ENCODE results near the gene CAPRIN1.

DNA sequence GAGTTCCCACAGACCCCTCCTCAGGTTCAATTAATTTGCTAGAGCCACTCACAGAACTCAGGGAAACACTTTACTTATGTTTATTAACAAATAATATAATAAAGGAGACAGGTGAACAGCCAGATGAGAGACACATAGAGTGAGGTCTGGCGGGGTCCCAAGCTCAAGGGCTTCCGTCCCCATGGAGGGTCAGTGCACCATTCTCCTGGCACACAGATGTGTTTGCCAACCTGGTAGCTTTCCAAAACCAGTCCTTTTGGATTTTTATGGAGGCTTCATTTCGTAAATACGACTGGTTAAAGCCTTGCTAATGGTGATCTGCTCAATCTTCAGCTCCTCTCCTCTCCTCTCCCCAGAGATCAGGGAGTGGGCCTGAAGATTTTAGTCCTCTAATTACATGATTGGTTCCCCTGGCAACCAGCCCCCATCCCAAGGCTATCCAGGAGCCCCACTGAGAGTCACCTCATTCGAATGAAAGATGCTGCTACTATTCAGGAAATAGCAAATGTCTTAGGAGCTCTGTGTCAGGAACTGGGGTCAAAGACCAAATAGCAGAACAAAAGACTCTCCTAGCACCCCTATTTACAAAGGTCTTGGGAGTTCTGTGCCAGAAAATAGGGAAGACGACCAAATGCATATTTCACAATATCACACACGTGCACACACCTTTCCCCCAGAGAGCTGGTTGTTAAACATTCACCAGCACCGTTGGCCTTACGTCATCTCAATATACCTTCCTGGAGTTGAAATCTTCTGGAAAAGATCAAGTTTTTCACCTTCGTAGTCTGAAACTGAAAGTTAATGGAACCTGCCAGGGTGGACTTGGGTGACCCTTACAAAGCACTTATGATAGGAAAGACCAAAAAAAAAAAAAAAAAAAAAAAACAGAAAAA is 23.8 kb upstream of the CAPRIN1 start:
- TF ChIP-seq, protein P1, sequence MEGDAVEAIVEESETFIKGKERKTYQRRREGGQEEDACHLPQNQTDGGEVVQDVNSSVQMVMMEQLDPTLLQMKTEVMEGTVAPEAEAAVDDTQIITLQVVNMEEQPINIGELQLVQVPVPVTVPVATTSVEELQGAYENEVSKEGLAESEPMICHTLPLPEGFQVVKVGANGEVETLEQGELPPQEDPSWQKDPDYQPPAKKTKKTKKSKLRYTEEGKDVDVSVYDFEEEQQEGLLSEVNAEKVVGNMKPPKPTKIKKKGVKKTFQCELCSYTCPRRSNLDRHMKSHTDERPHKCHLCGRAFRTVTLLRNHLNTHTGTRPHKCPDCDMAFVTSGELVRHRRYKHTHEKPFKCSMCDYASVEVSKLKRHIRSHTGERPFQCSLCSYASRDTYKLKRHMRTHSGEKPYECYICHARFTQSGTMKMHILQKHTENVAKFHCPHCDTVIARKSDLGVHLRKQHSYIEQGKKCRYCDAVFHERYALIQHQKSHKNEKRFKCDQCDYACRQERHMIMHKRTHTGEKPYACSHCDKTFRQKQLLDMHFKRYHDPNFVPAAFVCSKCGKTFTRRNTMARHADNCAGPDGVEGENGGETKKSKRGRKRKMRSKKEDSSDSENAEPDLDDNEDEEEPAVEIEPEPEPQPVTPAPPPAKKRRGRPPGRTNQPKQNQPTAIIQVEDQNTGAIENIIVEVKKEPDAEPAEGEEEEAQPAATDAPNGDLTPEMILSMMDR (IDR thresholded peaks at IDR 0.05) = no peak
- no peak for TF ChIP-seq POLR2A (IDR thresholded peaks at IDR 0.05)
